Fibroblast of villous mesenchyme (primary cell): Measurements from ENCODE around the gene SLC13A4. TPM values are rescaled to one million over a fixed set of nuclear protein-coding genes. Genes with fewer than 3 reads are reported as not detected.

Source experiments
- DNase-seq: peaks from one replicate; pipeline ENCODE4 v3.0.0-alpha.2; 2010; ENCODE audit warnings: low read depth
- H3K4me3 ChIP-seq: 2 replicates; pipeline ENCODE4 v1.5.1; 2011; ENCODE audit warnings: low read depth, mild to moderate bottlenecking, low read length
- CTCF ChIP-seq: IDR thresholded peaks from 2 replicates; pipeline ENCODE4 v1.5.1; 2012; ENCODE audit warnings: low read depth, mild to moderate bottlenecking, low read length; ENCODE audit not compliant: insufficient read depth
- total RNA-seq: library from RNA; depleted of rRNA; stranded (reverse); fragments of >200 nt; gene quantifications from 2 replicates; pipeline ENCODE4 v1.2.3, GENCODE V29; 2012

Gene SLC13A4
- total RNA-seq, 1 donor = not detected

GRCh38 chr7:135718794-135719437, 9.1 kb downstream of the SLC13A4 start:
- TF ChIP-seq CTCF = no peak
- H3K4me3 ChIP-seq = no peak overlapping the region
- DNase-seq = no peak

GRCh38 chr7:135718219-135718618, 9.8 kb downstream of the SLC13A4 start:
- no peak overlapping the region for H3K4me3 ChIP-seq
- no peak for TF ChIP-seq CTCF
- DNase-seq = no peak

GRCh38 chr7:135717693-135718092, 10.3 kb downstream of the SLC13A4 start:
- H3K4me3 ChIP-seq = no peak overlapping the region
- TF ChIP-seq CTCF = no peak
- no peak for DNase-seq

- TF ChIP-seq CTCF = no peak
- H3K4me3 ChIP-seq = no peak overlapping the region
- peak; percentile 72 for DNase-seq
Measured at GRCh38 chr7:135716677-135717238, 11.2 kb downstream of the SLC13A4 start.

GRCh38 chr7:135715673-135716072, 12.3 kb downstream of the SLC13A4 start:
- no peak for TF ChIP-seq CTCF
- DNase-seq = no peak
- no peak overlapping the region for H3K4me3 ChIP-seq

- no peak overlapping the region for H3K4me3 ChIP-seq
- TF ChIP-seq CTCF = no peak
- no peak for DNase-seq
Measured at GRCh38 chr7:135715055-135715522, 12.9 kb downstream of the SLC13A4 start.

- peak; percentile 27 for DNase-seq
- no peak for TF ChIP-seq CTCF
- H3K4me3 ChIP-seq = no peak overlapping the region
Measured at GRCh38 chr7:135714534-135715009, 13.4 kb downstream of the SLC13A4 start.
